NCI-H460 (cell line): ENCODE results near the gene ST6GALNAC6. TPM values are rescaled to one million over a fixed set of nuclear protein-coding genes. Genes with fewer than 3 reads are reported as not detected.
"Not testable (repeated sequence)": the region's sequence is repeated elsewhere in the genome, so short reads cannot be mapped to it uniquely, and the experiment has no call there.

Source experiments
- DNase-seq: peaks from one replicate; pipeline ENCODE4 v3.0.0-alpha.2; 2016; ENCODE audit warnings: low read depth; ENCODE audit errors: extremely low read depth
- small RNA-seq, 2 experiments: library from RNA; depleted of rRNA; stranded (forward); fragments of <200 nt; gene quantifications; one replicate each; pipeline ENCODE3, GENCODE V24; 2014
- total RNA-seq: library from RNA; depleted of rRNA; stranded (reverse); fragments of >200 nt; shearing (Covaris generic); gene quantifications from 2 replicates; pipeline ENCODE4 v1.2.3, GENCODE V29; 2014; rRNA removed

The ST6GALNAC6 gene
- total RNA-seq, 1 experiment from 2014 or later: 12.8 TPM

DNA sequence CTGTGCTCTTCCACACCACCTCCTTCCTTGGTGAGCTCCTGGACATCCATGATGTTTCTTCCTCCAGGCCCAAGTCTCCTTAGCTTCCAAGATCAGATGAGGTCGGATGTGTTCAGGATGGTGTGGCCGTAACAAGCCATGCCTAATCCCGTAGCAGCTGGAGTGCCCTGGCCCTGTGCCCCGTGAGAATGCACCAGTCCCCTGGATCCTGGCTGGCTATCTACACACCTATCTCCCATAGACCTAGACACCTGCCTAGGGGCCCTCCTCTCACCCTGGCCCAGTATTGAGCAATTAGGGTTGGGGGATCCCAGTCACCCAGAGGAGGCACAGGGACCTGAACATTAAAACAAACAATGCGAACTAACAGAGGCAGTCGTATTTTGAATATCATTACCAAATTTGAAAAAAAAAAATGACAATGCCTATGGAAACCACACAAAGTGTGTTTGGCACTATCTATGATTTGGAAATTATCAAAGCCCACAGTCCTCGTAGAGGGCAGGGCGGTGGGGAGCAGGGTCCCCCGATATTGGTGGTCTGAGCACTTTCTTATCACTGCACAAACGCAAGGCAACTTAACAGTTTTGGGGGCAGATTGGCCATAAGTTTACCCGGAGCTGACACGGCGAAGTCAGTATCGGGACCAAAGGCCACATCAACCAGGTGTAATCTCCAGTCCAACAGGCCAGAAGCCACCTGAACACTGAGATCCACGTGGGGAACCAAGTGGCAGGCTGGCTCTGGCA is 58.1 kb downstream of the ST6GALNAC6 start:
- DNase-seq: no peak

DNA sequence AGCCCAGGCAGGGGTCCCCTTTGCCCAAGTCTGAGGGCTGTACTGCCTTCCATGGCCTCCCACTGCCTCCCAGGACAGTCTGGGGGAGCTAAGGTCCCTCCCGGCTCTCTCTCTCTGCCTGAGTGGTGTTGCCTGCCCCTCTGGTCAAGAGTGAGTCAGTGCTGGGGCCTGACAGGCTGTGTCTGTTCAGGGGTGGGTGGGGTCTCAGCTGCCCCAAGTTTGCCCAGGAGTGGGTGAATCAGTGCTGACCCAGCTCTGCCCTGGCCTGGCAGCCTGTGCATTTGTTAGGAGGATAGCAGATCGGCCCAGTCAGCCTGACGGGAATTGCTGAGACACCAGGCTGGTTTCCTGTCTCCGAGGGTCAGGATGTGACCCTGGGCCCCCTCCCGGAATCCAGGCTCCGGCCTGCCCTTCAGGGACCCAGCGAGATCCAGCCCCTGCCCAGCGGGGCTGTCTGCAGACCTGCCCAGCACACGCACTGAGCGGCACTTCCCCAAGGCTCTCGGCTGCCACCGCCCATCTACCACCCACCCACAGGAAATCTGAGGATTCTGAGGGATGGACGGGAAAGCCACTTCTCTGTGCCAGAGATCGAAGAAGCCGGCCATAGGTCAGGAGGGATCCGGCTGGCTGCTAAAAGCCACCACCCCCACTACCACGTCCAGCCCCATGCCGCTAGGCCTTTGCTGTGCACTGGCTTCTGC is 60.9 kb downstream of the ST6GALNAC6 start:
- DNase-seq: no peak

DNA sequence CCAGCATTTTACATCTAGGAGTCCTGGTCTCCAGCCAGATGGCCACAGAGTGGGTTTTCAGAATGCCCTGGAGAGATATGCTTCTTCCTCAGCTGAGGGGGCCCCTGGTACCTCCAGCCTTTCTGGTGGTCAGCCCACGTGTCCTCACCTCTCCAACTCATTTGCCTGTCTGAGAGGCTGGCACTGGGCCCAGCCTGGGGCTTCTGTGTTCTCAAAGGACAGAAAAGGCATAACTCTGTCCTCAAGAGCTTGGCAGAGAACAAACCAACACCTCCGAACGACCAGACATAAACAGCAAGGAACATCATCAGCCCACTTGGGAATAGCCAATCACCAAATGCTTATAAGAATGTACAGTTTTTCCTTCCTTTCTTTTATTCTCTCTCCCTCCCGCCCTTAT is 62.1 kb downstream of the ST6GALNAC6 start:
- DNase-seq: no peak

DNA sequence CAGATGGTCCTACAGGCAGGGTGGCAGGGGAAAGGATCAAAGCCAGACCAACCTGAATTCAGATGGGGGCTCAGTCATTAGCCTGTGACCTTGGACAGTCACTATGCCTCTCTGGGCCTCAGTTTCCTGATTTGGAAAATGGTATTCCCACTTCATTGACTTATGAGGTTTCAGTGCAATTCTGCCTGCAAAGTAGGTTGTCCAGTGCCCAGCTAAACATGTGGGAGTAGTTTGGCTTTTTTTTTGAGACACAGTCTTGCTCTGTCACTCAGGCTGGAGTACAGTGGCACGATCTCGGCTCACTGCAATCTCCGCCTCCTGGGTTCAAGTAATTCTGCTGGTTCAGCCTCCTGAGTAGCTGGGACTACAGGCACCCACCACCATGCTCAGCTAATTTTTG is 62.8 kb downstream of the ST6GALNAC6 start:
- DNase-seq: not testable (repeated sequence)

DNA sequence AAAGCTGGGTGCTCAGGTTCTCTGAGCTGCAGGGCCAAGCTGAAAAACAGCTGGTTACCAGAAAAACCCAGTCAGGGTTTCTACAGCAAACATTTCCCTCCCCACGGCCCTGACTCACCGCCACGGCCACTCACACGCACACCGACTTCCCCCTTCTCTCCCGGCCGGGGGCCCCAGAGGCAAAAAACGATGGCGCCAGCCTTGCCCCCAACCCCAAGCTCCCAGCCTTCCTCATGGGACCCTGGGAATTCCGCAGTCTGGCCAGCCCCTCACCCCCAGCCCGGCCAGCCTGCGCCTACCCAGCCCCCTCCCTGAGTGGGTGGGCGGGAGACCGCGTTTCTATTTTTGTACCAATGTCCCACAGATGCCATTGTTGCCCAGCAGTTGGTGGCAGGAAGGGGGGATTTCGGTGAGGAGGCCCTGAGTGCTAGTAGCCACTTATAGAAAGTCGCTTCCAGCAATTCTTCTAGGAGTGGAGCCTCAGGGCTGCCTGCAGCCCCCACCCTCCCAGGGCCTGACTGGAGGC is 63.3 kb downstream of the ST6GALNAC6 start:
- DNase-seq: no peak

Small RNA genes lying within 50 kb of the gene (small RNA-seq; reads per million reads assigned to genes)
- gene MIR4672 (0 to 0.18 reads per million in 2 experiments), gene RNA5SP296 (0 reads per million in 2 experiments)

Other genes with a start within 250 kb of the ST6GALNAC6 start
- not detected in 2 replicates for gene CFAP157, start 192.6 kb downstream of the ST6GALNAC6 start, total RNA-seq
- 12.1 and 13.8 TPM in 2 replicates for gene PTRH1, start 183.9 kb downstream of the ST6GALNAC6 start, total RNA-seq
- gene TTC16, start 183.5 kb downstream of the ST6GALNAC6 start, total RNA-seq: 0.20 TPM in 1 of 2 replicates, not detected in the other
- gene TOR2A, start 164.3 kb downstream of the ST6GALNAC6 start, total RNA-seq: 8.9 and 10.5 TPM in 2 replicates
- 0.12 and 0.57 TPM in 2 replicates for gene SH2D3C, start 120.9 kb downstream of the ST6GALNAC6 start, total RNA-seq
- 16.7 and 23.1 TPM in 2 replicates for gene CDK9, start 113.6 kb downstream of the ST6GALNAC6 start, total RNA-seq
- gene FPGS, start 96.7 kb downstream of the ST6GALNAC6 start, total RNA-seq: 23.9 and 27.5 TPM in 2 replicates
- gene ENG, start 44.9 kb downstream of the ST6GALNAC6 start, total RNA-seq: 11.5 and 12.9 TPM in 2 replicates
- 36.9 and 41.9 TPM in 2 replicates for gene AK1, start 21.9 kb downstream of the ST6GALNAC6 start, total RNA-seq
- gene ST6GALNAC4, start 17.4 kb upstream of the ST6GALNAC6 start, total RNA-seq: 33.3 and 36.2 TPM in 2 replicates
- gene PIP5KL1, start 31.2 kb upstream of the ST6GALNAC6 start, total RNA-seq: 2.8 and 4.5 TPM in 2 replicates
- 31.1 and 39.5 TPM in 2 replicates for gene DPM2, start 38.3 kb upstream of the ST6GALNAC6 start, total RNA-seq
- 9.2 and 12.2 TPM in 2 replicates for gene EEIG1, start 81.4 kb upstream of the ST6GALNAC6 start, total RNA-seq
- gene NAIF1, start 167.7 kb upstream of the ST6GALNAC6 start, total RNA-seq: 9.9 and 10.6 TPM in 2 replicates
- gene SLC25A25, start 168.6 kb upstream of the ST6GALNAC6 start, total RNA-seq: 15.2 and 15.5 TPM in 2 replicates
- 76.6 and 80.3 TPM in 2 replicates for gene PTGES2, start 228.1 kb upstream of the ST6GALNAC6 start, total RNA-seq
- gene LCN2, start 249.8 kb upstream of the ST6GALNAC6 start, total RNA-seq: not detected in 2 replicates